H54 (cell line): ENCODE measurements around the gene SLC36A3.

Experiments
- DNase-seq: peaks from one replicate; pipeline ENCODE4 v3.0.0; 2011; ENCODE audit warnings: low spot score, mixed read lengths; ENCODE audit not compliant: insufficient read length
- FAIRE-seq: peaks from 3 replicates; lab custom pipeline; 2011; peaks lifted over from hg19 to GRCh38; lab: Jason Lieb, UNC
- POLR2A ChIP-seq: IDR thresholded peaks from 2 replicates; pipeline ENCODE4 v1.6.1; 2011; ENCODE audit warnings: low read depth, mild to moderate bottlenecking, low read length

The SLC36A3 gene

GRCh38 chr5:151303666-151304065 lies at the start of gene SLC36A3:
TSS of gene SLC36A3 (minus strand) at chr5:151303766. CDS start at chr5:151303354, 412 bp downstream.
- no peak for TF ChIP-seq POLR2A
- FAIRE-seq, result no peak

GRCh38 chr5:151351671-151352070 lies 48.1 kb upstream of the SLC36A3 start:
- no peak for FAIRE-seq
- TF ChIP-seq POLR2A, result no peak
- no peak for DNase-seq

More at GRCh38 chr5:151303666-151304065, at the start of gene SLC36A3:
- no peak for DNase-seq

GRCh38 chr5:151348789-151349188 lies 45.2 kb upstream of the SLC36A3 start:
- DNase-seq (no peak), FAIRE-seq (no peak)
- TF ChIP-seq POLR2A, result no peak

GRCh38 chr5:151347369-151347768 lies 43.8 kb upstream of the SLC36A3 start, which contains the start of gene SLC36A2:
TSS of gene SLC36A2 (minus strand) at chr5:151347559. CDS start at chr5:151347460, 99 bp downstream.
- DNase-seq (no peak), FAIRE-seq (no peak)
- no peak for TF ChIP-seq POLR2A

- DNase-seq (peak; percentile 12), FAIRE-seq (no peak)
- TF ChIP-seq POLR2A, result no peak
These were observed 42.4 kb upstream of the SLC36A3 start for GRCh38 chr5:151345808-151346478.

GRCh38 chr5:151345187-151345807 lies 41.7 kb upstream of the SLC36A3 start:
- DNase-seq, result no peak
- FAIRE-seq, result no peak
- no peak for TF ChIP-seq POLR2A

GRCh38 chr5:151344088-151344487 lies 40.5 kb upstream of the SLC36A3 start:
- DNase-seq (no peak), FAIRE-seq (no peak)
- no peak for TF ChIP-seq POLR2A

GRCh38 chr5:151340004-151340403 lies 36.4 kb upstream of the SLC36A3 start:
- FAIRE-seq, result no peak
- DNase-seq, result no peak
- no peak for TF ChIP-seq POLR2A

- FAIRE-seq (no peak), DNase-seq (no peak)
- no peak for TF ChIP-seq POLR2A
These were observed 35.2 kb upstream of the SLC36A3 start for GRCh38 chr5:151338734-151339133.

GRCh38 chr5:151332857-151333256 lies 29.3 kb upstream of the SLC36A3 start:
- DNase-seq (no peak), FAIRE-seq (no peak)
- TF ChIP-seq POLR2A, result no peak

GRCh38 chr5:151328734-151329133 lies 25.2 kb upstream of the SLC36A3 start:
- DNase-seq, result no peak
- FAIRE-seq, result no peak
- no peak for TF ChIP-seq POLR2A

- no peak for TF ChIP-seq POLR2A
- no peak for DNase-seq
- FAIRE-seq, result no peak
These were observed 24.0 kb upstream of the SLC36A3 start for GRCh38 chr5:151327585-151327984.

GRCh38 chr5:151326266-151326665 lies 22.7 kb upstream of the SLC36A3 start:
- DNase-seq (no peak), FAIRE-seq (no peak)
- no peak for TF ChIP-seq POLR2A

- FAIRE-seq (no peak), DNase-seq (no peak)
- TF ChIP-seq POLR2A, result no peak
These were observed 16.9 kb upstream of the SLC36A3 start for GRCh38 chr5:151320481-151320880.
